Neuronal stem cell (in vitro differentiated cells): ENCODE measurements around the gene INKA2.

Source experiments
- DNase-seq: peaks from one replicate; pipeline ENCODE4 v3.0.0-alpha.2; 2013; ENCODE audit warnings: low spot score
- H2AFZ ChIP-seq: one replicate; pipeline ENCODE4 v1.6.1; 2013; ENCODE audit warnings: mild to moderate bottlenecking, low read length, inconsistent platforms
- H2AK5ac ChIP-seq: 2 replicates; pipeline ENCODE4 v1.6.1; 2013; ENCODE audit warnings: low read depth, mild to moderate bottlenecking, inconsistent platforms, low read length, moderate library complexity, mixed read lengths
- H2BK120ac ChIP-seq: 2 replicates; pipeline ENCODE4 v1.6.1; 2013; ENCODE audit warnings: low read depth, mild to moderate bottlenecking, inconsistent platforms, low read length, moderate library complexity, mixed read lengths
- H2BK12ac ChIP-seq: one replicate; pipeline ENCODE4 v1.6.1; 2013; ENCODE audit warnings: low read length, inconsistent platforms
- H2BK15ac ChIP-seq: 2 replicates; pipeline ENCODE4 v1.6.1; 2013; ENCODE audit warnings: mild to moderate bottlenecking, low read length, inconsistent platforms, mixed read lengths
- H2BK5ac ChIP-seq: one replicate; pipeline ENCODE4 v1.6.1; 2013; ENCODE audit warnings: inconsistent platforms, mild to moderate bottlenecking, low read length, moderate library complexity
- H3K14ac ChIP-seq: one replicate; pipeline ENCODE4 v1.6.1; 2013; ENCODE audit warnings: low read length, inconsistent platforms
- H3K18ac ChIP-seq: 2 replicates; pipeline ENCODE4 v1.6.1; 2013; ENCODE audit warnings: low read length, inconsistent platforms
- H3K23ac ChIP-seq: 2 replicates; pipeline ENCODE4 v1.6.1; 2013; ENCODE audit warnings: low read depth, mild to moderate bottlenecking, mixed read lengths, low read length, inconsistent platforms; ENCODE audit not compliant: poor library complexity
- H3K27ac ChIP-seq: replicated peaks from 3 replicates; pipeline ENCODE4 v1.5.1; 2013; ENCODE audit warnings: low read length, inconsistent platforms
- H3K27me3 ChIP-seq, 3 experiments: 2 replicates each; pipeline ENCODE4 v1.6.1; 2013; ENCODE audit warnings: low read length in 3 of 3, mild to moderate bottlenecking in 2 of 3, inconsistent platforms in 1 of 3, low read depth in 1 of 3, mixed read lengths in 1 of 3, moderate library complexity in 1 of 3; ENCODE audit not compliant: control insufficient read depth in 3 of 3, insufficient read depth in 3 of 3
- H3K36me3 ChIP-seq, 2 donors: replicated peaks in 1 of 2; 2 replicates each; pipeline ENCODE4 v1.6.1; 2013; ENCODE audit warnings: low read length in 2 of 2; ENCODE audit not compliant: control insufficient read depth in 2 of 2, insufficient read depth in 2 of 2
- H3K4ac ChIP-seq: 2 replicates; pipeline ENCODE4 v1.6.1; 2013; ENCODE audit warnings: inconsistent platforms, mild to moderate bottlenecking, low read length, moderate library complexity
- H3K4me1 ChIP-seq, 2 donors: 1 replicate in 1 of 2; 2 replicates in 1 of 2; pipeline ENCODE4 v1.6.1; 2013; ENCODE audit warnings: low read length in 2 of 2, low read depth in 1 of 2; ENCODE audit not compliant: control insufficient read depth in 2 of 2, insufficient read depth in 1 of 2
- H3K4me2 ChIP-seq: one replicate; pipeline ENCODE4 v1.6.1; 2013; ENCODE audit warnings: mild to moderate bottlenecking, low read length, inconsistent platforms; ENCODE audit not compliant: insufficient read depth, poor library complexity, severe bottlenecking
- H3K4me3 ChIP-seq, 2 donors: 2 replicates each; pipeline ENCODE4 v1.5.1; 2013; ENCODE audit warnings: low read length in 2 of 2, mild to moderate bottlenecking in 2 of 2, inconsistent platforms in 1 of 2, moderate library complexity in 1 of 2
- H3K79me1 ChIP-seq: one replicate; pipeline ENCODE4 v1.6.1; 2013; ENCODE audit warnings: low read depth, mild to moderate bottlenecking, inconsistent platforms, low read length, moderate library complexity
- H3K9ac ChIP-seq: one replicate; pipeline ENCODE4 v1.6.1; 2013; ENCODE audit warnings: mild to moderate bottlenecking, low read depth, low read length, inconsistent platforms; ENCODE audit not compliant: poor library complexity
- H3K9me3 ChIP-seq, 2 donors: replicated peaks in 1 of 2; 2 replicates each; pipeline versions ENCODE3 to v1.6.1; 2013; ENCODE audit warnings: low read length in 2 of 2, mild to moderate bottlenecking in 2 of 2, inconsistent platforms in 1 of 2, low read depth in 1 of 2, mixed read lengths in 1 of 2, moderate library complexity in 1 of 2; ENCODE audit not compliant: control insufficient read depth in 2 of 2, insufficient read depth in 1 of 2
- H4K8ac ChIP-seq: one replicate; pipeline ENCODE4 v1.6.1; 2013; ENCODE audit warnings: low read depth, mild to moderate bottlenecking, inconsistent platforms, low read length, moderate library complexity
- H4K91ac ChIP-seq: one replicate; pipeline ENCODE4 v1.6.1; 2013; ENCODE audit warnings: low read length, low read depth, mild to moderate bottlenecking, inconsistent platforms; ENCODE audit not compliant: poor library complexity
- WGBS, 2 donors: extraction: QIAGEN DNeasy Blood & Tissue Kit; methylation state at CpG; one replicate each; pipeline ENCODE4 v1.1.7; 2013; ENCODE audit warnings: missing lambda C conversion rate in 2 of 2, mixed read lengths in 1 of 2; ENCODE audit not compliant: insufficient read length in 2 of 2, insufficient replicate concordance in 1 of 2; ENCODE audit errors: extremely low coverage in 2 of 2; 5-methylcytosine and 5-hydroxymethylcytosine counted together

The INKA2 gene

DNA sequence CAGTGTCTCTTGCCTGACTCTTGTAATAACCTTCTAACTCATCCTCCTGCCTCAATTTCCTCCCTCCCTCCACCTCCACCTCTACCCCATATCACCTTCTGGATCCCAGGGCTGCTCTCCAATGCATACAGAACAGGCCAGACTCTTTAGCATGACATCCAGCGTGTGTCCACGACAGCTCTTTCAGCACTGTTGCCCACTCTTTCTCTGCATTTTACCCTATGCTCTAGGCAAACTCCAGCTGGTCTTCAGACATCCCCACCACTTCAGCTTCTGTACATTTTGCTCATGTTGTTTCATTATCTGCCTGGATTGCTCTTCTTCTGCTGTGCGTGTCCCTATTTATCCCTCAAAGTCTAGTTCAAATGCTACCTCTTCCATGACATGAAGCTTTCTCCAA lies 4.8 kb downstream of the INKA2 start:
- no peak overlapping the region for H3K4ac ChIP-seq
- H3K27me3 ChIP-seq, result no peaks in the 10 kb centered on the region
- H2BK5ac ChIP-seq, result no peak overlapping the region
- H2AFZ ChIP-seq, result no peak overlapping the region
- H3K23ac ChIP-seq, result no peak overlapping the region
- H3K9ac ChIP-seq, result no peak overlapping the region
- no peak overlapping the region for H2BK120ac ChIP-seq
- no peak overlapping the region for H2BK15ac ChIP-seq
- no peak overlapping the region for H4K91ac ChIP-seq
- no peak overlapping the region for H3K27ac ChIP-seq
- H3K79me1 ChIP-seq, result peaks cover 6% of the 10 kb centered on the region
- H3K9me3 ChIP-seq, result no peaks in the 10 kb centered on the region
- WGBS, 2 donors, result no CpG with 5 or more reads among the region's 3 CpGs
- H3K18ac ChIP-seq, result no peak overlapping the region
- peaks cover 0 to 4% of the 10 kb centered on the region in 2 donors for H3K36me3 ChIP-seq
- no peak overlapping the region for H3K4me3 ChIP-seq
- no peak for DNase-seq
- H3K4me2 ChIP-seq, result no peak overlapping the region
- H2BK12ac ChIP-seq, result no peak overlapping the region
- H4K8ac ChIP-seq, result no peak overlapping the region
- H2AK5ac ChIP-seq, result no peak overlapping the region
- peaks cover 43 to 60% of the 10 kb centered on the region in 2 donors for H3K4me1 ChIP-seq
- H3K14ac ChIP-seq, result no peak overlapping the region

DNA sequence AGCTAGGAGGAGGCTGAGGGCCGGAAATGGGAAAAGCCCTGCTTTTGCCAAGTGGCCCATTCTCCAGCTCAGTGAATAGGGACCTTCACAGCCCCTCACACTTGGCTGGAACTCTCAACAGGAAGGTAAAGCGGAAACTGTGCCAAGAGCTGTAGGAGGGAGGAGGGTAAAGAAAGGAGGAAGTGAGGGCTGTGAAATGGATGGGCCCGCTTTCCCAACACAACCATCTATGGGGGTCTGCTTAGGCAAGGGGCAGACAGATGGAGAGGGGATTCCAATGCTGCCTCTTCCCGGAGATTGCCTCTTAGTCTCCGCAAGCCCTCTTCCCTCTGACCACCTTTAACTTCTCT lies 5.2 kb downstream of the INKA2 start:
- H3K18ac ChIP-seq, result peak overlapping the region; percentile 31
- no peak overlapping the region for H2AFZ ChIP-seq
- no peak overlapping the region for H2BK5ac ChIP-seq
- H3K27ac ChIP-seq, result no peak overlapping the region
- peaks cover 0 to 4% of the 10 kb centered on the region in 2 donors for H3K36me3 ChIP-seq
- H3K79me1 ChIP-seq, result peaks cover 7% of the 10 kb centered on the region
- peak overlapping the region; percentile 53 for H2BK12ac ChIP-seq
- H3K23ac ChIP-seq, result no peak overlapping the region
- H3K4me2 ChIP-seq, result no peak overlapping the region
- no peaks in the 10 kb centered on the region for H3K27me3 ChIP-seq
- H3K14ac ChIP-seq, result no peak overlapping the region
- H2BK15ac ChIP-seq, result peak overlapping the region; percentile 29
- no peak overlapping the region for H3K4ac ChIP-seq
- no CpG with 5 or more reads among the region's 5 CpGs for WGBS, 2 donors
- no peak overlapping the region for H4K8ac ChIP-seq
- no peak overlapping the region for H2BK120ac ChIP-seq
- H3K9ac ChIP-seq, result no peak overlapping the region
- peaks cover 47 to 61% of the 10 kb centered on the region in 2 donors for H3K4me1 ChIP-seq
- H3K4me3 ChIP-seq, result no peak overlapping the region
- DNase-seq, result no peak
- peak overlapping the region; percentile 72 for H2AK5ac ChIP-seq
- no peaks in the 10 kb centered on the region for H3K9me3 ChIP-seq
- no peak overlapping the region for H4K91ac ChIP-seq

DNA sequence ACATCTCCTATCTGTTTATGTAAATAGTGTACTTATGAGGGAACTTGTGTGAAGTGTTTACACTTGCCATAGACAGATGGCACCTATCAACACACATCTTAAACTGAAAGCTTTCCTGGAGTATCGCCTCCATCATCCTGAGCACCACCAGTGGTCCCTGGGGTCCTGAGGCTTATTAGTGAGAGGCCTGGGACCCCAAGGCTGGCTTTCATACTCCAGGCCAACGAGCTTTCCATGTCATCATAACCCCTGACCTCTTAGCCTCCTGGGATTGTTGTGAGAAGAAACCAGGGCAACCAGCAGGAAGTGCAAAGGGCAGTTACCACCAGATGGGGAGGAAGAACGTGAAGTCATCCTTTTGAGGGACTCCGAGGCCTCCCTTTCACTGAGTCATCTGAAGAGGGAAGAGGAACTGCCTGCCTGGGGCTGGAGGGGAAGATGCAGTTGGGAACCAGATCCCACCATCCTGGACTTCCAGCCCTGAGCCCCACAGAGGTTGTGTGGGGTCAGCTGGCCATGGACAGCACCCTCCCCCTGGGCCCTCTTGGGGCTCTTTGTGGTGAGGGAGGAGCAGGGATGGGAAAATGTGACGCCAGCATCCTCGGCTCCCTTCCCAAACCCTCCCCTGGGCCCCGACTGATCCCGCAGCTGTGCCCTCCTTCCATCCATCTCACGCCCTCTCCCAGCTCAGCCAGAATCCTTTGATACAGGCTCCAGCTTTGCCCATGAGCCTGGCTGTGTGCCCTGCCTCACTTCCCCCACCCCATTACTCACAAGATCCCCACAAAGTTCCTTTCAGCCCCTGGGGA lies 5.8 kb downstream of the INKA2 start:
- WGBS, 2 donors, result no CpG with 5 or more reads among the region's 9 CpGs
- no peak overlapping the region for H2BK5ac ChIP-seq
- no peaks in the 10 kb centered on the region for H3K9me3 ChIP-seq
- no peak overlapping the region for H3K4me2 ChIP-seq
- H4K91ac ChIP-seq, result no peak overlapping the region
- DNase-seq, result no peak
- H2AK5ac ChIP-seq, result peak overlapping the region; percentile 72
- peak overlapping the region; percentile 29 for H2BK15ac ChIP-seq
- peak overlapping the region; percentile 31 for H3K18ac ChIP-seq
- H3K9ac ChIP-seq, result no peak overlapping the region
- peak overlapping the region in 1 of 2 donors; percentile 42 for H3K4me3 ChIP-seq
- no peak overlapping the region for H2BK120ac ChIP-seq
- no peak overlapping the region for H2AFZ ChIP-seq
- H4K8ac ChIP-seq, result peak overlapping the region; percentile 45
- H2BK12ac ChIP-seq, result peak overlapping the region; percentile 53
- H3K4me1 ChIP-seq, result peaks cover 49 to 61% of the 10 kb centered on the region in 2 donors
- no peak overlapping the region for H3K23ac ChIP-seq
- peaks cover 9% of the 10 kb centered on the region for H3K79me1 ChIP-seq
- H3K27ac ChIP-seq, result no peak overlapping the region
- H3K14ac ChIP-seq, result no peak overlapping the region
- no peak overlapping the region for H3K4ac ChIP-seq
- H3K36me3 ChIP-seq, result peaks cover 0 to 4% of the 10 kb centered on the region in 2 donors
- H3K27me3 ChIP-seq, result no peaks in the 10 kb centered on the region

DNA sequence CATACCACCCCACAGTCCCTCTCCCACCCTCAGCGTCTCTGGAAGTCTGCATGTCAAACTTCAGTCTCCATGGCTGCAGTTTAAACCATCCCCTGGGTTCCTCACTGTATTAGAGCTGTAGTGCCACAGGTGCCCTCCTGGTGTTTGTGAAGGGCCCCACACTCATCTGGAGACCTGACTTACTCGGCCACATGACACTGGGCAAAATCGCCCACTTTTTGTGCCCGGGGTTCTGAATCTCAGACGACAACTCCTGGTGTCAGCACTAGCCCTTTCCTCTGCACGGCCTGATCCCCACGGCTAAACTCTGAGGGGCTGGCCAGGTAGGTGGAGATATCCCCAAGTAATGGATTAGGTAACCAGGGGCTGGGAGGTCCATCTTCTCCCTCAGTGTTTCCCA lies 6.5 kb downstream of the INKA2 start:
- H2AFZ ChIP-seq, result no peak overlapping the region
- peaks cover 5% of the 10 kb centered on the region for H3K79me1 ChIP-seq
- H2BK5ac ChIP-seq, result no peak overlapping the region
- no peak overlapping the region for H2BK120ac ChIP-seq
- H3K4ac ChIP-seq, result no peak overlapping the region
- peaks cover 0 to 4% of the 10 kb centered on the region in 2 donors for H3K36me3 ChIP-seq
- no peak overlapping the region for H2BK12ac ChIP-seq
- H3K4me3 ChIP-seq, result no peak overlapping the region
- H4K8ac ChIP-seq, result no peak overlapping the region
- no peak for DNase-seq
- peaks cover 44 to 55% of the 10 kb centered on the region in 2 donors for H3K4me1 ChIP-seq
- H3K18ac ChIP-seq, result no peak overlapping the region
- H3K27me3 ChIP-seq, result no peaks in the 10 kb centered on the region
- H3K23ac ChIP-seq, result no peak overlapping the region
- no CpG with 5 or more reads among the region's 7 CpGs for WGBS, 2 donors
- no peak overlapping the region for H3K9ac ChIP-seq
- H2AK5ac ChIP-seq, result no peak overlapping the region
- no peak overlapping the region for H3K4me2 ChIP-seq
- H3K27ac ChIP-seq, result no peak overlapping the region
- no peaks in the 10 kb centered on the region for H3K9me3 ChIP-seq
- no peak overlapping the region for H3K14ac ChIP-seq
- no peak overlapping the region for H4K91ac ChIP-seq
- no peak overlapping the region for H2BK15ac ChIP-seq
